Activated naive CD8-positive, alpha-beta T cell (primary cell): ENCODE results near the gene LYRM4.
"Not testable (repeated sequence)": the region's sequence is repeated elsewhere in the genome, so short reads cannot be mapped to it uniquely, and the experiment has no call there.

Source experiments
- H3K27ac Mint-ChIP-seq: one replicate; pipeline ENCODE4 v1.8.0; 2021; ENCODE audit warnings: mixed read lengths
- H3K27me3 Mint-ChIP-seq: one replicate; pipeline ENCODE4 v1.8.0; 2021; ENCODE audit warnings: mixed read lengths
- H3K36me3 Mint-ChIP-seq: one replicate; pipeline ENCODE4 v1.8.0; 2021; ENCODE audit warnings: mixed read lengths
- H3K4me1 Mint-ChIP-seq: one replicate; pipeline ENCODE4 v1.8.0; 2021; ENCODE audit warnings: low read depth, mixed read lengths
- H3K4me3 Mint-ChIP-seq: one replicate; pipeline ENCODE4 v1.8.0; 2021; ENCODE audit warnings: mild to moderate bottlenecking, mixed read lengths
- H3K9me3 Mint-ChIP-seq: one replicate; pipeline ENCODE4 v1.8.0; 2021; ENCODE audit warnings: low read depth, mixed read lengths

Gene LYRM4

DNA sequence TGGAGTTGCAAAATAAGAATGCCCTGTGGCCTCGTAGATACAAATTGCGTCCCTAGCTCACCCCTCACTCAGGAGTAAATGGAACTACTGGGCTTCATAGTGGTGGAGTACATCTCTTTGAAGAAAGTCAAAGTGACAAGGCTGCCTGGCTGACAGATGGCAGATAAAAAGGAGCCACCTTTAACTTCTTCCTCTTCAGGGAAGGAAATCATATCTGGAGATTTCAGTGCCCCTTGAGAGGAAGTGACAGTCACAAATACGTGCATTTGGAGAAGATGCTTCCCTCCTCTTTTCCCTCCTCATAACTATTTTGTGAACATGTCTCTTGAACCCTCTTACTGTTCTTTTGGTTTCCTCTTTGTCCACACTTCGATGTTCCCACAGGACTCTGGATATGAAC, 132.4 kb downstream of the LYRM4 start:
- peaks cover 3% of the 10 kb centered on the region for H3K4me1 Mint-ChIP-seq
- H3K4me3 Mint-ChIP-seq: no peak overlapping the region
- no peak overlapping the region for H3K27ac Mint-ChIP-seq
- peaks cover 15% of the 10 kb centered on the region for H3K36me3 Mint-ChIP-seq
- H3K27me3 Mint-ChIP-seq: no peaks in the 10 kb centered on the region
- H3K9me3 Mint-ChIP-seq: no peaks in the 10 kb centered on the region

- no peak overlapping the region for H3K4me3 Mint-ChIP-seq
- peaks cover 3% of the 10 kb centered on the region for H3K4me1 Mint-ChIP-seq
- H3K27ac Mint-ChIP-seq: no peak overlapping the region
- peaks cover 12% of the 10 kb centered on the region for H3K36me3 Mint-ChIP-seq
- H3K27me3 Mint-ChIP-seq: no peaks in the 10 kb centered on the region
- H3K9me3 Mint-ChIP-seq: no peaks in the 10 kb centered on the region
Measured at GRCh38 chr6:5127106-5127687, 133.6 kb downstream of the LYRM4 start.

- Mint-ChIP-seq H3K4me3 (no peak overlapping the region), H3K4me1 (peaks cover 3% of the 10 kb centered on the region), H3K9me3 (no peaks in the 10 kb centered on the region), H3K36me3 (peaks cover 12% of the 10 kb centered on the region), H3K27ac (no peak overlapping the region), H3K27me3 (no peaks in the 10 kb centered on the region)
Measured at GRCh38 chr6:5126214-5126613, 134.5 kb downstream of the LYRM4 start.

DNA sequence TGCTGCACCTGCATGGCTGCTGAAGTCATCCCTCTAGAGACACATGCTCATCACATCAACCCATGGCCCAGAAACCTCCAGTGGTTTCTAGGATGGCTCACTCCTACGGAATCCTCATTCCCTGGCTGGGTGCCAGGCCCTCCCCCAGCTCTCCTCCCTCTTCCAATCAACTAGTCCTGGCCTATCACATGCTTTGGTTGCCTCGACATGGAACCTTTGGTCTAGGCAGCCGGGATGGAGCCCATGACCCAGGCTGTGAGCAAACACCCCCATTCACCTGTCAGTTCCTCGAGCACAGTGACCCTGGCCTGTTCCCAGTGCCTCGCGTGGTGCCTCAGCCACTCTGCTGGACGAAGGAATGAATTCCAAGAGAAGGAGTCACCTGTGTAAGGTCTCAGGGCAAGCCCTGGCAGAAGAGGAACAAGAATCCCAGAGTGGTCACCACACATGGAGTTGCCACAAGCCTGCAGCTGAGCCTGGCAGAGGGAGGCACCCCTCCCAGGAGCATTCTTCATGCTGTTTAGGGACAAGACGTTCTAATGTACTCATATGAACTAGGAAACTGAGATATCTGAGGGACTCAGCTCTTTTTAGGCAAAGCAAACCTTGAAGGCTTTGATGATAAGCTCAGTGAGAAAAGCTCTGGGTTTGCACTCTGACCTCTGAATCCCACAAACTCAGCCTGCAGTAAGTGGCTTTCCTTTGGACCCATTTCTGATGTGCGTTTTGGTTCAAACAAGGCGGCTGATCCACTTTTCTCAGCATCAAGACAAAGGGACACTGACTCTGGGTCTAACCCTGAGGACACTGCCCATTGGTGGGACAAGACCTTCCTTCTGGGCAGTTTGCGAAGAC, 135.4 kb downstream of the LYRM4 start:
- no peak overlapping the region for H3K27ac Mint-ChIP-seq
- peaks cover 3% of the 10 kb centered on the region for H3K4me1 Mint-ChIP-seq

GRCh38 chr6:5124526-5124925, 136.2 kb downstream of the LYRM4 start:
- H3K9me3 Mint-ChIP-seq: no peaks in the 10 kb centered on the region
- no peaks in the 10 kb centered on the region for H3K27me3 Mint-ChIP-seq
- no peak overlapping the region for H3K4me3 Mint-ChIP-seq
- H3K27ac Mint-ChIP-seq: no peak overlapping the region
- H3K36me3 Mint-ChIP-seq: peaks cover 9% of the 10 kb centered on the region
- peaks cover 3% of the 10 kb centered on the region for H3K4me1 Mint-ChIP-seq

More for the DNA sequence above, 135.4 kb downstream of the LYRM4 start:
- peaks cover 12% of the 10 kb centered on the region for H3K36me3 Mint-ChIP-seq
- no peaks in the 10 kb centered on the region for H3K27me3 Mint-ChIP-seq
- no peak overlapping the region for H3K4me3 Mint-ChIP-seq
- H3K9me3 Mint-ChIP-seq: no peaks in the 10 kb centered on the region

GRCh38 chr6:5123296-5124143, 137.2 kb downstream of the LYRM4 start:
- peaks cover 4% of the 10 kb centered on the region for H3K36me3 Mint-ChIP-seq
- H3K27ac Mint-ChIP-seq: no peak overlapping the region
- no peaks in the 10 kb centered on the region for H3K27me3 Mint-ChIP-seq
- H3K4me1 Mint-ChIP-seq: no peaks in the 10 kb centered on the region
- no peaks in the 10 kb centered on the region for H3K9me3 Mint-ChIP-seq
- H3K4me3 Mint-ChIP-seq: no peak overlapping the region

- Mint-ChIP-seq H3K36me3 (peaks cover 4% of the 10 kb centered on the region), H3K27ac (no peak overlapping the region), H3K4me3 (no peak overlapping the region), H3K9me3 (no peaks in the 10 kb centered on the region), H3K4me1 (no peaks in the 10 kb centered on the region), H3K27me3 (no peaks in the 10 kb centered on the region)
Measured at GRCh38 chr6:5122504-5123112, 138.1 kb downstream of the LYRM4 start.

DNA sequence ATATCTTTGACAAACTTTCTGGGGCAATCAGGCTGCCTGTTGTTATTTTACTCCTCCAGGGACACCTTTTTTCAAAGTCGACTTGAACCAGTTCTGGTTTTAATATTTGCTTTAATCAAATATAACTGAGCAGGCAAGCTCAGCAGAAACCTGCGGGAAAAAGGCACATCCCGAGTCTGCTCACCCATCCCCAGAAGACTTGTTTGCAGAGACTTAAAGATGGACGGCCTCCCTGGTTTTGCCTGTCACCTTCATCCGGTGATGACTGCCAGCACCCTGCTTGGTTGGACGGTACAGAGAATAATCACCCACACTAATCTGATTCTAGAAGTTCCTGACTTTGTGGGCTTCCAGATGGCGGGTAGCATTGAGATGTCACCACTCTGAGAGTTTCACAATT, 138.8 kb downstream of the LYRM4 start:
- H3K4me1 Mint-ChIP-seq: no peaks in the 10 kb centered on the region
- H3K27me3 Mint-ChIP-seq: no peaks in the 10 kb centered on the region
- H3K27ac Mint-ChIP-seq: no peak overlapping the region
- H3K36me3 Mint-ChIP-seq: peaks cover 4% of the 10 kb centered on the region
- H3K4me3 Mint-ChIP-seq: no peak overlapping the region
- no peaks in the 10 kb centered on the region for H3K9me3 Mint-ChIP-seq

GRCh38 chr6:5121479-5121878, 139.3 kb downstream of the LYRM4 start:
- Mint-ChIP-seq H3K36me3 (peaks cover 3% of the 10 kb centered on the region), H3K4me3 (no peak overlapping the region), H3K9me3 (no peaks in the 10 kb centered on the region), H3K27ac (no peak overlapping the region), H3K27me3 (no peaks in the 10 kb centered on the region), H3K4me1 (no peaks in the 10 kb centered on the region)

DNA sequence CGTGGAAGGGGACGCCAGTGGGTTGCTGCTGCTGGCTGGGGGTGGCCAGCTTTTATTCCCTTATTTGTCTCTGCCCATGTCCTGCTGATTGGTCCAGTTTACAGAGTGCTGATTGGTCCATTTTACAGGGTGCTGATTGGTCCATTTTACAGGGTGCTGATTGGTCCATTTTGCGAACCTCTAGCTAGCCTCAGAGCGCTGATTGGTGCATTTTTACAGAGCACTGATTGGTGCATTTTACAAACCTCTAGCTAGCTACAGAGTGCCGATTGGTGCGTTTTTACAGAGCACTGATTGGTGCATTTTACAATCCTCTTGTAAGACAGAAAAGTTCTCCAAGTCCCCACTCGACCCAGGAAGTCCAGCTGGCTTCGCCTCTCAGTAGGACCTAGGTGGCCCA, 140.2 kb downstream of the LYRM4 start:
- not testable (repeated sequence) for H3K4me3 Mint-ChIP-seq, H3K9me3 Mint-ChIP-seq, H3K27me3 Mint-ChIP-seq, H3K4me1 Mint-ChIP-seq, H3K36me3 Mint-ChIP-seq, H3K27ac Mint-ChIP-seq

- Mint-ChIP-seq H3K27me3 (no peaks in the 10 kb centered on the region), H3K9me3 (no peaks in the 10 kb centered on the region), H3K27ac (no peak overlapping the region), H3K36me3 (no peaks in the 10 kb centered on the region), H3K4me1 (no peaks in the 10 kb centered on the region), H3K4me3 (no peak overlapping the region)
Measured at GRCh38 chr6:5120011-5120410, 140.7 kb downstream of the LYRM4 start.

DNA sequence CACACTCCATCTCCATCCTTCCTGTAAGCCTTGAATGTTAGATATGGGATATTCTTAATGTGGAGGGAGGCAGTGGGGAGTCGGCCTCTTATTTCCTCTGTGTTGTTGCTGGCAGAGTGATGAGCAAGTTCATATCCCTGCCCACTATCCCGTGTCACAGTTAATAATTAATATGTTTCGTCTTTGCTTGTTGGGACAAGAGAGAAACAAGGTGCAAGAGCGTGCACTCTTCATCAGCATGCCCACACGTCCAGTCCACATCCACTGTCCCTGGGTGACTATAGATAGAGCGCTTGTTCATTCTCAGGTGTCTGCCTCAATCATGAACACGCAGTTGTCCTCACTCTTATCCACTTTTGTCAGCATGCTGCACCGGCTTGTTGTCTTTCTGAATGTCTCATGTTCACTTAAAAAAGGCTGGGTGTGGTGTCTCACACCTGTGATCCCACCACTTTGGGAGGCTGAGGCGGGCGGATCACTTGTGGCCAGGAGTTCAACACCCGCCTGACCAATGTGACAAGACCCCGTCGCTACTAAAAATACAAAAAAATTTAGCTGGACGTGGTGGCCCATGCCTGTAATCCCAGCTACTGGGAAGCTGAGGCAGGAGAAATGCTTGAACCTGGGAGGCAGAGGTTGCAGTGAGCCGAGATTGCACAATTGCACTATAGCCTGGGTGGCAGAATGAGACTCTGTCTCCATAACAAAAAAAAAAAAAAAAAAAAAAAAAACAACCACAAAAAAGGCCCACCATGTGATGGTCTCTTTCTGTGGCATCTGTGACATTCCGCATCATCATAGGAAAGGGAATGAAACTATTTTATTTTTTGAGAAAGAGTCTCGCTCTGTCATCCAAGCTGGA, 141.4 kb downstream of the LYRM4 start:
- H3K9me3 Mint-ChIP-seq: no peaks in the 10 kb centered on the region
- H3K27ac Mint-ChIP-seq: no peak overlapping the region
- no peaks in the 10 kb centered on the region for H3K27me3 Mint-ChIP-seq
- H3K4me3 Mint-ChIP-seq: no peak overlapping the region
- H3K4me1 Mint-ChIP-seq: no peaks in the 10 kb centered on the region
- no peaks in the 10 kb centered on the region for H3K36me3 Mint-ChIP-seq

DNA sequence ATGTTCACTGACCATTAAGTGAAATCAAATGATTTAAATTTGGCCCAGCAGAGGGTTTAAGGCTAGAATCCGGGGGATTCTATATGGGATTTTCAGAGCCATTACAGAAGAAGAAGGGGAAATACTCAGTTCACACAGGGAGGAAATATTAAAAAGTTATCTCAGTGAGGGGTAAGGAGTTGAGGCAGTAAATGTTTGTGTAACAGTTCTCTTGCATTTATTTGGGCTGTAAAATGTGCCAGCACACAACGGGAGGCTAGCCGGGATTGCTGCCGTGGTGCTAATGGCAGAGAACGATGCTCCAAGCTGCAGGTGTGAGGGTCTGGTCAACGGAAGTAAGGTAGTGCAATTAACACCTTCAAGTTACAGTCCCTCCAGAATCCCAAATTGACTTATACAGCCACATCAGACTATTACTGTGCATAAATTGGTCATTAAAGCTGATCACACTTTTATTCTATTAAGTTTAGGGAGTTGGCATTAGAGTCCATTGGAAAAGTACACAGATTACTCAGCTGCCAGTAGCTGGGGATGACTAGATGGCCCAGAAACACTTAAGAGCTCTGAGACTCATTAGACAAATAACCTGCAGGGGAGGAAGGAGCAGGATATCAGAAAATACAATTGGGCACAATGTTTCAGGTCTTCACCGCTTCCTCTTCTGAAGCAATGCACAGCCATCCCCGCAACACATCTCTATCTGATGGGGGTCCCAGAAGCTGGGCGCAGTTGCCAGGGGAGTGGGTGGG, 144.3 kb downstream of the LYRM4 start:
- no peaks in the 10 kb centered on the region for H3K9me3 Mint-ChIP-seq
- H3K4me1 Mint-ChIP-seq: no peaks in the 10 kb centered on the region
- H3K27ac Mint-ChIP-seq: no peak overlapping the region
- no peak overlapping the region for H3K4me3 Mint-ChIP-seq
- no peaks in the 10 kb centered on the region for H3K27me3 Mint-ChIP-seq
- peaks cover 4% of the 10 kb centered on the region for H3K36me3 Mint-ChIP-seq

GRCh38 chr6:5115168-5115567, 145.6 kb downstream of the LYRM4 start:
- H3K36me3 Mint-ChIP-seq: peaks cover 8% of the 10 kb centered on the region

More at GRCh38 chr6:5115168-5115567, 145.6 kb downstream of the LYRM4 start:
- Mint-ChIP-seq H3K27ac (no peak overlapping the region), H3K27me3 (no peaks in the 10 kb centered on the region), H3K4me3 (no peak overlapping the region), H3K4me1 (no peaks in the 10 kb centered on the region), H3K9me3 (no peaks in the 10 kb centered on the region)
